BLaER1 (cell line): ENCODE data around the gene CTBP1.

Source experiments
- H3K27ac ChIP-seq: shearing (Covaris generic); formaldehyde crosslinking; 2 replicates; pipeline ENCODE4 v1.8.1; 2022
- H3K27me3 ChIP-seq: shearing (Covaris generic); formaldehyde crosslinking; 2 replicates; pipeline ENCODE4 v1.8.1; 2022
- H3K36me3 ChIP-seq: shearing (Covaris generic); formaldehyde crosslinking; 2 replicates; pipeline ENCODE4 v1.8.1; 2022
- H3K4me1 ChIP-seq: shearing (Covaris generic); formaldehyde crosslinking; 2 replicates; pipeline ENCODE4 v1.8.1; 2022
- H3K4me2 ChIP-seq: shearing (Covaris generic); formaldehyde crosslinking; 2 replicates; pipeline ENCODE4 v1.8.1; 2022
- H3K4me3 ChIP-seq: shearing (Covaris generic); formaldehyde crosslinking; 2 replicates; pipeline ENCODE4 v1.8.1; 2022
- H3K9ac ChIP-seq: shearing (Covaris generic); formaldehyde crosslinking; 2 replicates; pipeline ENCODE4 v1.8.1; 2022
- H3K9me3 ChIP-seq: shearing (Covaris generic); formaldehyde crosslinking; 2 replicates; pipeline ENCODE4 v1.8.1; 2022
- H4K20me1 ChIP-seq: shearing (Covaris generic); formaldehyde crosslinking; 2 replicates; pipeline ENCODE4 v1.8.1; 2022
- Cebpa-rat ChIP-seq: shearing (Covaris generic); IDR thresholded peaks from 2 replicates; pipeline ENCODE4 v1.8.1; 2022

Gene CTBP1

GRCh38 chr4:1179976-1180375 lies 69.0 kb downstream of the CTBP1 start:
- Histone ChIP-seq H3K27me3 (peaks cover 5% of the 10 kb centered on the region), H3K4me2 (no peak overlapping the region), H3K9me3 (peaks cover 27% of the 10 kb centered on the region), H3K9ac (no peak overlapping the region), H3K4me1 (peaks cover 38% of the 10 kb centered on the region), H3K36me3 (no peaks in the 10 kb centered on the region), H4K20me1 (peaks cover 14% of the 10 kb centered on the region), H3K27ac (no peak overlapping the region), H3K4me3 (no peak overlapping the region)
- TF ChIP-seq Cebpa-rat, result no peak

DNA sequence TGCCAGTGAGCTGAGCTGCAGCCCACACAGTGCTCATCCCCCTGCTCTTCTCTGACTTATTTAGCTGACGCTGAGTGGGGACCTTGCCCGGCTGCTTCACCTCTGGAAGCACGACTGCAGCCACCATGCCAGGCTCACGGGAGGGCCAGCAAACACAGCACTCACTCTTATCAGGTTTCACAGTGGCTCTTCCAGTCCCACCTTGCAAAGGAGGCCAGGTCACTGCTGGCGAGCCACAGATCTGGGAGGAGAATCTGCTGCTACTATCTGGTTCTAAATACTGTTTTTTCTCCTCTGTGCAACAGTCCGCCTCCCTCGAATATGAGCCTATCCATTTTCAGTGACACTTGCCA lies 69.9 kb downstream of the CTBP1 start:
- H3K9ac ChIP-seq, result no peak overlapping the region
- TF ChIP-seq Cebpa-rat, result no peak

DNA sequence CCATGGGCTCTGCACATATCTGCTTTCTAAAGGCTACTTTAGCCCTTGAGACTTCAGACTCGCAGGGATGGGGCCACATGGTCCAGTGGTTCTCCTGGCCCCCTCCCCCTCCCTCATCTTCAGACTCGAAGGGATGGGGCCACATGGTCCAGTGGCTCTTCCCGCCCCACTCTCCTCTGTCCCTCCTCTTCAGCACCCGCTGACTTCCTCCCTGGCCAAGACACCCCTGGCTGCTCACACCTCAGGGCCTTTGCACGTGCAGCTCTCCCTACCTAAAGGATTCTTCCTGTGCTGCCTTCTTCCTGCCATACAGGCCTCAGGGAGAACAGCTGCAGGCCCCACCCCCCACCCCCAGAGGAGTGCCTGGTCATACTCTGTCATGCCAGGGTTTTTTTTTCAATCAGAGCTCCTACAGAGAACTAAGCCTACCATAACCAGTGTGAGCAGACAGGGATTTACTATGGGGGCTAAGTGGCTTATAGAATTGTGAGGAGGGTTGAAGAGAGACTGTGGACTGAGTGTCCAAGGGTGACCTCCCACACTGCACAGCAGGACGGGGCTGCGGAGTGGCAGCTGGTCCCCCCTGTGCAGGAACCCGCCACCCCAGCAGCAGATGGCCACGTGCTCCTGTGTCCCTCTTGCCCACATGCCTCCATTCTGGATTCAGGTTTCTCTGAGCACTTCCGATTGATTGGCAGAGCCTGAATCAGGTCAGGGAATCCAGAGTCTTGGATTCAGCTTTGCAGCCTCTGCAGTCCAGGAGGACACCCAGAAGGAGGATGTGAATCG lies 70.4 kb downstream of the CTBP1 start:
- H3K9ac ChIP-seq, result no peak overlapping the region
- peaks cover 19% of the 10 kb centered on the region for H3K27me3 ChIP-seq
- no peaks in the 10 kb centered on the region for H3K36me3 ChIP-seq
- TF ChIP-seq Cebpa-rat, result no peak
- peaks cover 26% of the 10 kb centered on the region for H4K20me1 ChIP-seq
- H3K27ac ChIP-seq, result no peak overlapping the region
- H3K4me1 ChIP-seq, result peaks cover 24% of the 10 kb centered on the region
- no peak overlapping the region for H3K4me3 ChIP-seq
- peaks cover 27% of the 10 kb centered on the region for H3K9me3 ChIP-seq
- peak overlapping the region; percentile 53 for H3K4me2 ChIP-seq

More for the DNA sequence above, 69.9 kb downstream of the CTBP1 start:
- peaks cover 29% of the 10 kb centered on the region for H3K4me1 ChIP-seq
- no peak overlapping the region for H3K27ac ChIP-seq
- H3K4me2 ChIP-seq, result peak overlapping the region; percentile 53
- peaks cover 27% of the 10 kb centered on the region for H3K9me3 ChIP-seq
- H3K36me3 ChIP-seq, result no peaks in the 10 kb centered on the region
- H3K27me3 ChIP-seq, result peaks cover 14% of the 10 kb centered on the region
- H3K4me3 ChIP-seq, result no peak overlapping the region
- H4K20me1 ChIP-seq, result peaks cover 20% of the 10 kb centered on the region

- Histone ChIP-seq H3K4me3 (no peak overlapping the region), H4K20me1 (peaks cover 33% of the 10 kb centered on the region), H3K36me3 (no peaks in the 10 kb centered on the region), H3K4me2 (peak overlapping the region; percentile 53), H3K9me3 (peaks cover 27% of the 10 kb centered on the region), H3K9ac (no peak overlapping the region), H3K4me1 (peaks cover 21% of the 10 kb centered on the region), H3K27me3 (peaks cover 29% of the 10 kb centered on the region), H3K27ac (no peak overlapping the region)
- TF ChIP-seq Cebpa-rat, result no peak
Measured at GRCh38 chr4:1177274-1178141, 71.4 kb downstream of the CTBP1 start.

DNA sequence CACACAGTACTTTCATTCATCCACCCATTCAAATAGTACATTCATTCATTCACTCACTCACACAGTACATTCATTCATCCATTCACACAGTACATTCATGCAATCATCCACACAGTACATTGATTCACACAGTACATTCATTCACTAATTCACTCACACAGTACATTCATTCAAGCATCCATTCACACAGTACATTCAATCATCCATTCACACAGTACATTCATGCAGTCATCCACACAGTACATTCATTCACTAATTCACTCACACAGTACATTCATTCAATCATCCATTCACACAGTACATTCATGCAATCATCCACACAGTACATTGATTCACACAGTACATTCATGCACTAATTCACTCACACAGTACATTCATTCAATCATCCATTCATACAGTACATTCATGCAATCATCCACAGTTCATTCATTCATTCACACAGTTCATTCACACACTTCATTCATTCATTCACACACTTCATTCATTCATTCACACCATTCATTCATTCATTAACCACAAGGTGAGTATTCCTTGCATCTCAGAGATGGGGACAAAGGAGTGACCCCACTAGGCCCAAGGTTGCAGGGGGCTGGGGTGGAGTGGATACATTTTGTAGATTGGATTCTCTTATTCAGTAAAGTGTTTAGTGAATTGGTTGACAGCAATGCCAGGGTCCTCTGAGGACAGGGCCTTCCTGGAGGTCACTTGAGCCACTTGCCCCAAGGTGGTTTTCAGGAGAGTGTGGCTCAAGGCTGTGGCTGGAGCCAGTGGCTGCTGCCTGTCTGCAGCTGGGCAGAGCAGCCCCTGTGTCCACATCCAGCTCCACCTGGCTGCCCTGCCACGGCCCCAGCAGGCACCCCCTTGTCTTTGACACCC lies 72.3 kb downstream of the CTBP1 start:
- H3K27ac ChIP-seq, result no peak overlapping the region
- peaks cover 42% of the 10 kb centered on the region for H4K20me1 ChIP-seq
- no peak overlapping the region for H3K4me3 ChIP-seq
- no peaks in the 10 kb centered on the region for H3K36me3 ChIP-seq
- H3K9me3 ChIP-seq, result peaks cover 23% of the 10 kb centered on the region
- peaks cover 30% of the 10 kb centered on the region for H3K4me1 ChIP-seq
- H3K9ac ChIP-seq, result no peak overlapping the region
- TF ChIP-seq Cebpa-rat, result no peak
- no peak overlapping the region for H3K4me2 ChIP-seq
- H3K27me3 ChIP-seq, result peaks cover 38% of the 10 kb centered on the region

DNA sequence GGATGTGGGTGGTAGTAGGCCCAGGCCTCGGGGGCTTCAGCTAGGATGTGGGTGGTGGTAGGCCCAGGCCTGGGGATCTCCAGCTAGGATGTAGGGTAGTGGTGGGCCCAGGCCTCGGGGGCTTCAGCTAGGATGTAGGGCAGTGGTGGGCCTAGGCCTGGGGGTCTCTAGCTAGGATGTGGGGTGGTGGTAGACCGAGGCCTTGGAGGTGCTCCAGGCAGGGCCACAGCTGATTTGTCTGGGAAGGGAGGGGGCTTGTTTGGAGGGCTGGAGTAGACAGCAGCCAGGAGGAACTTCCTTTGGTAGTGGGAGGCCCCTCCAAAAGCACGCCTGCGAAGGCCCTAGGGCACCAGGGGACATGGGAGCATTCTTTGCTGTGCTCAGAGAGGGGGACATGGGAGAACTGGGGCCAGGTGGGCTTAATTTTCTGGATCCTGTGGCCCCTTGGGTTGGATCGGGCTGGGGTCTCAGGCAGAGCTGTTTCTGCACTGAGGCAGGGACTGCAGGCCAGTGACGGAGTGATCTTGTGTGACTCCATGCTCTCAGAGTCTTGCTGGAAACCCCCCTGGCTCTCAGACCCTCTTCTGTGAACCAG lies 73.2 kb downstream of the CTBP1 start:
- TF ChIP-seq Cebpa-rat, result no peak
- H3K4me3 ChIP-seq, result no peak overlapping the region
- H3K9me3 ChIP-seq, result peaks cover 14% of the 10 kb centered on the region
- no peaks in the 10 kb centered on the region for H3K36me3 ChIP-seq
- no peak overlapping the region for H3K27ac ChIP-seq
- peaks cover 48% of the 10 kb centered on the region for H4K20me1 ChIP-seq
- H3K9ac ChIP-seq, result no peak overlapping the region
- H3K4me1 ChIP-seq, result peaks cover 35% of the 10 kb centered on the region
- no peak overlapping the region for H3K4me2 ChIP-seq
- H3K27me3 ChIP-seq, result peaks cover 47% of the 10 kb centered on the region

GRCh38 chr4:1174941-1175634 lies 73.8 kb downstream of the CTBP1 start:
- Histone ChIP-seq H4K20me1 (peaks cover 53% of the 10 kb centered on the region), H3K27me3 (peaks cover 53% of the 10 kb centered on the region), H3K27ac (no peak overlapping the region), H3K4me2 (no peak overlapping the region), H3K4me1 (peaks cover 35% of the 10 kb centered on the region), H3K4me3 (no peak overlapping the region), H3K36me3 (no peaks in the 10 kb centered on the region), H3K9me3 (peaks cover 7% of the 10 kb centered on the region), H3K9ac (no peak overlapping the region)
- TF ChIP-seq Cebpa-rat, result no peak

DNA sequence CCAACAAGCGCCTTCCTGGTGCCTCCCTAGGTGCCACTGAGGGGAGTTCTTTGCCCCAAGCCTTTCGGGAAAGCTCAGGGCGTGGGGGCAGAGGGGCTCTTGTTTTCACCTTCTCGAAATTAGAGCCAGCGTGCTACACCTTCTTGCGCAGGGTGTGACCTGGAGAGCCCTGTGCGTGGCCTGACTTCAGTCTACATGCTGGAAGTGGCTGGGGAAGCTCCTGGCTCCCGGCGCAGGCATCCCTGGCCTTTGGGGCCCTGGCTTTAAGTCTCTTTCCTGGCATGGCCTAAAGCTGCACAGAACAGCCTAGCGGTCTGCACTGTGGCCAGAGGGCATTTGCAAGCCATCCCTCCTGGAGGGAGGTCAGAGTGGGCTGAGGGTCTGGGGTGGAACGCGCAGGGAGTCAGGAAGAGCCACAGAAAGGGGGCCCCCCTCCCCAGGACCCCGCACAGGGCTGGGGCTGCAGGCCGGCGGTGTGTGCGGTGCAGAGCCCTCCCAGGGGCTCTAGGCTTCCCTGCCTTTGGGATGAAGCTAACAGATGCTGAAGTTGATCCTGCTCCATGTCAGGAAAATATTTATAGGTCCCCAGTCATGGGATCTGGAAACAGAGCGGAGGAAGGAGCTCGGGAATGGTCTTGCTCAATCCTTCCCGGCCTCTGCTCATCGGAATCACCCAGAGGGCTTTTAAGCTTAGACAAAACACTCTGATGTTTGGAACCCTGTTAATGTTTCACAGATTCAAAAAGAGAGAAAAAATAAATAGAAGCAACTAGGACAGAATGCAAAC lies 75.8 kb downstream of the CTBP1 start:
- TF ChIP-seq Cebpa-rat, result no peak
- Histone ChIP-seq H3K4me2 (no peak overlapping the region), H3K9me3 (no peaks in the 10 kb centered on the region; the same call in 1 of the 2 replicates), H4K20me1 (peaks cover 72% of the 10 kb centered on the region), H3K27me3 (peaks cover 73% of the 10 kb centered on the region), H3K27ac (no peak overlapping the region), H3K4me3 (no peak overlapping the region), H3K36me3 (no peaks in the 10 kb centered on the region), H3K9ac (no peak overlapping the region), H3K4me1 (peaks cover 34% of the 10 kb centered on the region)
